M059J (cell line): ENCODE measurements around the gene ABCB11. TPM values are rescaled to one million over a fixed set of nuclear protein-coding genes. Genes with fewer than 3 reads are reported as not detected.
A peak's percentile ranks its signal among the peaks of the same experiment; 100 is the strongest.

ENCODE experiments used
- DNase-seq: peaks from one replicate; pipeline ENCODE4 v3.0.0-alpha.2; 2012; ENCODE audit warnings: low read depth
- total RNA-seq: library from RNA; depleted of rRNA; stranded (reverse); fragments of >200 nt; shearing (Covaris generic); gene quantifications from 2 replicates; pipeline ENCODE4 v1.2.3, GENCODE V29; 2014

The ABCB11 gene
- total RNA-seq, 1 experiment from 2014 or later = 0.02 TPM

- DNase-seq = no peak
Observed at GRCh38 chr2:168976034-168976654, 55.0 kb downstream of the ABCB11 start.

- DNase-seq = no peak
Observed at GRCh38 chr2:168974428-168974827, 56.7 kb downstream of the ABCB11 start.

DNA sequence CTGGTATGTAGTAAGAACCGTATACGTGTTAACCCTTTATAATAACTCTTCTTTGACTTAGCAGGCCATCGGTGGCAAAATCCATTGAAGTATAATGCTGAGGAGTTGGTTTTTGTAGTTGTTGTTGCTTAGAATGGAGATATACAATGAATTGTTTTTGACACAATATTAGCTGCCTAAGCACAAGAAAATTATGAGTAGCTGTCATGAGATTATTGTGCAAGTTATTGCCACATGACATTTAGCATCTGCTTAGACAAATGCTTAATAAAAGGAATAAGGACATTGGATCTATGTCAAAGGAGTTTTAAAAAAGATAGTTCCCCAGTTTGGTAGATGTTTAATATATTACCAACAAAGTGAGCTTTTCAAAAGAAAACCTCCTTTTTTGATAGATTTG is 59.9 kb downstream of the ABCB11 start:
- DNase-seq = no peak

- no peak for DNase-seq
Observed at GRCh38 chr2:168970711-168971233, 60.4 kb downstream of the ABCB11 start.

DNA sequence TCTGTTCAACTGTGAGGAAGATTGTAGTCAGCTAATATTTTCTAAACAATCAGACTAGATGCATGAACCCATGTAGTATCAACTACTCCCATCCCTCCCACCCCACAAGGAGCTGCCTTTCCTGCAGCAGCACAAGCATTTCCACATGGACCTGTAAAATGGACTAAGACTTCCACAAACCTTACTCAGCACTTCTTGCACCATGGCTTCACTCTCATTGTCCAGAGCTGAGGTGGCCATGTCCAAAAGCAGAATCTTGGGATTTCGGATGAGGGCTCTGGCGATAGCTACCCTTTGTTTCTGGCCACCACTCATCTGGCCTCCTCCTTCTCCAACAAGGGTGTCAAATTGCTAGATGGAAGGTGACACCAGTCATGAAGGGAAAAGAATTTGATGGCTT is 61.3 kb downstream of the ABCB11 start:
- DNase-seq = no peak

GRCh38 chr2:168968342-168968741 is 62.8 kb downstream of the ABCB11 start:
- DNase-seq = no peak

DNA sequence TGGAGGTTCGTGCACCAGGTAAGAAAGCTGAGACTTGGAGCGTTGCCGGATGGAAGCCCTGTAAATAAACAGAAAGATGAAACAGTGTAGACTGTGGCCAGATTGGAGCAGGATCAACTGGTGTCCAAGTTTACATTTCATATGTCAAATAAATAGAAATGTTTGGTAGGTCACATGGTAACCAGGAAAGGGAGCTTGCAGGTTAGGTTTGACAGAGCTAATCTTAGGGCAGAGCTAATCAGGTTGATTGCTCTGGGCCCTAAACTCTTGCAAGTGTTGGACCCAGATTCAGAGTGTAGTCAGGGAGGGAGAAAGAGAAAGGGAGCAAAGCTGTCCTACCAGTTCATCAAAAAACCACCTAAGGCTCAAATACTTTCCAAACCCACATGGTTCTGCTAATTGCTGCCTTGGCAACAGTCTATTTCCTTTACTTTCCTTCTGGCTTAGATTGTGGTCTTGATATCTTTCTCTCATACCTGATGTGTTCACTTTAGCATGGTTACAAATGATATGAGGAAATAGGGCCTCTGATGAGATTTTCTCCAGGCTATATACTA is 66.8 kb downstream of the ABCB11 start:
- peak; percentile 51 for DNase-seq

- no peak for DNase-seq
Observed at GRCh38 chr2:168962636-168963035, 68.5 kb downstream of the ABCB11 start.

DNA sequence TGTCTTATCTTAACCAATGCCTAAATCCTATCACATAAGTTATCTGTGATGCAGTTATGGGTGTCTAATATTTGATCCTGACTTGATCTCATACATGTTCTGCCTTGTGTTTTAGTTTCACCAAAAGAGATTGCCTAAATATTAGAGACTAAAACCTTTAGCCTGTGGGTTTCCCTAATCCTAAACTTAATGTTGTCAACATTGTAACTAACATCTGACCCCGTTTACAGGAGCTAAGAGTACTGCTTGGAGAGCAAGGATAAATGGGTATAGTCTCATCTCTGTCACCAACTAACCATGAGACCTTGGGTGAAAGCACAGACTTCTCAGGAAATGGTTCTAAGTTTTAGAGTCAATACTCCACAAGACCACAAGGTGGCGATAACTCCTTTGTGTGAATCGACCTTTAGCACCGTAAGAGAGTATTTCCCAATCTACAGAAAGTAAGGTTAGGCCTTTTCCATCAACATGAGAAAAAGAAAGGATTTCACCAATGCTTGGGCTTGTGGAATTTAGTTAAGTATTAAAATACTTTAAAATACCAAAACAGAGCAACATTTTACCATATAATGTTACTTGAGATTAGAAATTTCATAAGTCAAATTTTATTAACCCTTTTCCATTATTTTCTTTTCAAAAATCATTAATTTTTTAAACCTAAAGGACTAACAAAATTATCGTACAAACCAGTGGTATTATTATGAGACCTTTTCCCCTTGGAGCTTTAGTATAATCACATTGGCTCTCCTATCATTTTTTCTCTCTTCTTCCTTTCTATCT is 69.5 kb downstream of the ABCB11 start:
- peak; percentile 69 for DNase-seq

- no peak for DNase-seq
Observed at GRCh38 chr2:168956392-168956791, 74.7 kb downstream of the ABCB11 start.

- no peak for DNase-seq
Observed at GRCh38 chr2:168955321-168955720, 75.8 kb downstream of the ABCB11 start.

DNA sequence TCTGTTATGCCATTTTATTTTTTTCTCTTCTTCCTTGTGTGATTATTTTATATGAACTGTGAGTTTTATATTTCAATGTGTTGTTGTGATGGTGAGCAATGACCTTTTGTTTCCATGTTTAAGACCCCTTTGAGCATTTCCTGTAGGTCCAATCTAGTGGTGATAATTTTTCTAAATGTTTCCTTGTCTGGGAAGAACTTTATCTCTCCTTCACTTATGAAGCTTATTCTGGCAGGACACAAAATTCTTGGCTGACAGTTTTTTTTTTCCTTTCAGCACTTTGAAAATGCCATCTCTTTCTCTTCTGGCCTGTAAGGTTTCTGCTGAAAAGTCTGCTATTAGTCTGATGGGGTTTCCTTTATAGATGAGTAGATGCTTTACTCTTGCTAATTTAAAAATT is 76.9 kb downstream of the ABCB11 start:
- no peak for DNase-seq

DNA sequence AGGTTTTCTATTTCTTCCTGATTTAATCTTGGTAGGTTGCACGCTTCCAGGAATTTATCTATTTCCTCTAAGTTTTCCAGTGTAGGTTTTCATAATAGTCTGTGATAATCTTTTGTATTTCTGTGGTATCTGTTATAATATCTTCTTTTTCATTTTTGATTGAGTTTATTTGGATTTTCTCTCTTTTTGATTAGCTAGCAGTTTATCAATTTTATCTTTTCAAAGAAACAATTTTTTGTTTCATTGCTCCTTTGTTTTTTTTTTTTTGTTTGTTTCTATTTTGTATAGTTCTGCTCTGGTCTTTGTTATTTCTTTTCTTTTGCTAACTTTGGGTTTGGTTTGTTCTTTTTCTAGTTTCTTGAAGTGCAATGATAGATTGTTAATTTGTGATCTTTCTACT is 78.7 kb downstream of the ABCB11 start:
- DNase-seq = no peak

DNA sequence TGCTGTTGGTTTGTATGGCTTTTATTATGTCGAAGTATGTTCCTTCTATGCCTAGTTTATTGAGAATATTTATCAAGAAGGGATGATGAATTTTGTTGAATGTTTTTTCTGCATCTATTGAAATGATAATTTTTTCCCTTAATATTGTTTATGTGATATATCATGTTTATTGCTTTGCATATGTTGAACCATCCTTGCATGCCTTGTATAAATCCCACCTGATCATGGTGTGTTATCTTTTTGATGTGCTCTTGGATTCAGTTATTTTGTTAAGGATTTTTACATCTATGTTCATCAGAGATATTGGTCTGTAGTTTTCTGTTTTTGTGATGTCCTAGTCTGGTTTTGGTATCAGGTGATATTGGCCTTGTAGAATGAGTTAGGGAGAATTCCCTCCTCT is 79.3 kb downstream of the ABCB11 start:
- no peak for DNase-seq

- DNase-seq = no peak
Observed at GRCh38 chr2:168949324-168949723, 81.8 kb downstream of the ABCB11 start.

- peak; percentile 9 for DNase-seq
Observed at GRCh38 chr2:168948621-168949212, 82.4 kb downstream of the ABCB11 start.

GRCh38 chr2:168945508-168945907 is 85.6 kb downstream of the ABCB11 start:
- DNase-seq = no peak

DNA sequence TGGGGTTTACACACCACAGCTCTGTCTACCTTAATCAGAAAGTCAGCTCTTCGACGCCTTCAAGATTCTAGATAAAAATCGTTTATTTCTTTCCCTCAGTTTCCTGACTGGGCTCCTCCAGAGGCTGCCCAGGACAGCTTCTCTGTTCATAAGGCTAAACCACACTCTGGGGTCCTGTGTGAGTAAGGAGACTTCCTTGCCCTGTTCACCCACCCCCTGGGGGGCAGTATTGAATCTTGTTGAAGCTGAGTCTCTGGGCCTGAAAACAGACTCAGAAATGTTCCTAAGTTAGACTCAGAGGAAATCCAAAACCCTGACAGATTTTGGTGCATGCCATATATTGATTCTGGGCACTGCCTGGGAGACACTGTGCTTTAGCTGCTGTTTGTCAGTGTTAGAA is 87.1 kb downstream of the ABCB11 start:
- no peak for DNase-seq

GRCh38 chr2:168941297-168941696 is 89.8 kb downstream of the ABCB11 start:
- DNase-seq = no peak

DNA sequence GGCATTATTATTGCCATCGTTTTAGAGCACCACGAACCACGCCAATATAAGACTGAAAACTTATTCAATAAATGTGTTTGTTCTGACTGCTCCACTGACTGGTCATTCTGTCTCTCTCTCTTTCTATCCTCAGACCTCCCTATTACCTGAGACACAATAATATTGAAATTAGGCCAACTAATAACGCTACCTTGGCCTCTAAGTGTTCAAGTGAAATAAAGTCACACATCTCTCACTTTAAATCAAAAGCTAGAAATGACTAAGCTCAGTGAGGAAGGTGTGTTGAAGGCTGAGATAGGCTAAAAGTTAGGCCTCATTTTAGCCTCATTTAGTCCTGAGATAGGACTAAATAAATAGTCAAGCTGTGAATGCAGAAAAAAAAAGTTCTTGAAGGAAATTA is 91.2 kb downstream of the ABCB11 start:
- no peak for DNase-seq

DNA sequence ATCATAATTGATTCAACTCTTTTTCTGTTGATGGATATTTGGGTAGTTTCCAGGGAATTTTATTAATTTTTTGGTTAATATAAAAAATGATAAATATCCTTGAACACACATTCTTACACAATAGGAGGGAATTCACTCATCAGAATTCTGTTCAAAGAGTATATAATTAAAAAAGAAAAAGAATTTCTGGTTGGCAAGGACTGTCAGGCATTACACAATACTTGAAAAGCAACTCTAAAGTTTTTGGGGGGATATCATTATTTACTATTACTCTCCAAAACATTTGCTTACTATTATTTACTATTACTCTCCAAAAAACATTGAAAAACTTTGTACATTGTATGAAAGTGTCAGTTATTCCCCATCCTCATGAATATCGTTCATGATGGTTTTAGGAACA is 92.1 kb downstream of the ABCB11 start:
- DNase-seq = no peak

- peak; percentile 38 for DNase-seq
Observed at GRCh38 chr2:168935810-168936581, 95.1 kb downstream of the ABCB11 start.
